ENCODE measurements around the gene FAM222A. TPM values are rescaled to one million over a fixed set of nuclear protein-coding genes. Genes with fewer than 3 reads are reported as not detected.

Gene FAM222A
- polyA plus RNA-seq, 6 donors from 2014 or later: 0.29 to 0.30 TPM; not detected in 4

GRCh38 chr12:109744026-109744425 lies 30.4 kb downstream of the FAM222A start:
- Mint-ChIP-seq H3K4me1 (no peaks in the 10 kb centered on the region), H3K36me3 (no peaks in the 10 kb centered on the region), H3K27me3 (peaks cover 0 to 9% (median 7%) of the 10 kb centered on the region in 3 donors), H3K27ac (no peak overlapping the region), H3K4me3 (no peak overlapping the region), H3K9me3 (peaks cover 0 to 2% (median 0%) of the 10 kb centered on the region in 7 donors)
- ATAC-seq (ENCODE audit: low read depth in 2 of 2) (no peak), DNase-seq (no peak)

GRCh38 chr12:109744986-109745942 lies 31.6 kb downstream of the FAM222A start:
- peaks cover 0 to 8% (median 7%) of the 10 kb centered on the region in 3 donors for H3K27me3 Mint-ChIP-seq
- H3K4me3 Mint-ChIP-seq: no peak overlapping the region
- DNase-seq: no peak
- H3K36me3 Mint-ChIP-seq: no peaks in the 10 kb centered on the region
- H3K27ac Mint-ChIP-seq: no peak overlapping the region
- peaks cover 0 to 2% (median 0%) of the 10 kb centered on the region in 7 donors for H3K9me3 Mint-ChIP-seq
- no peak for ATAC-seq (ENCODE audit: low read depth in 2 of 2)
- no peaks in the 10 kb centered on the region for H3K4me1 Mint-ChIP-seq

- Mint-ChIP-seq H3K9me3 (peaks cover 4 to 24% (median 16%) of the 10 kb centered on the region in 7 donors), H3K4me3 (no peak overlapping the region), H3K27ac (no peak overlapping the region), H3K36me3 (peaks cover 9 to 20% of the 10 kb centered on the region in 2 donors), H3K27me3 (peaks cover 0 to 11% (median 3%) of the 10 kb centered on the region in 3 donors), H3K4me1 (no peaks in the 10 kb centered on the region)
- DNase-seq (no peak), ATAC-seq (ENCODE audit: low read depth in 2 of 2) (no peak)
These were observed 38.8 kb downstream of the FAM222A start for GRCh38 chr12:109752117-109753053.

- ATAC-seq (ENCODE audit: low read depth in 2 of 2) (no peak), DNase-seq (no peak)
- Mint-ChIP-seq H3K27ac (no peak overlapping the region), H3K36me3 (peaks cover 9 to 26% of the 10 kb centered on the region in 2 donors), H3K9me3 (peaks cover 9 to 27% (median 16%) of the 10 kb centered on the region in 7 donors), H3K4me3 (no peak overlapping the region), H3K27me3 (peaks cover 4 to 18% (median 9%) of the 10 kb centered on the region in 3 donors), H3K4me1 (no peaks in the 10 kb centered on the region)
These were observed 39.4 kb downstream of the FAM222A start for GRCh38 chr12:109753054-109753401.

GRCh38 chr12:109753959-109754358 lies 40.3 kb downstream of the FAM222A start:
- Mint-ChIP-seq H3K9me3 (peaks cover 9 to 27% (median 16%) of the 10 kb centered on the region in 7 donors), H3K27me3 (peaks cover 4 to 19% (median 10%) of the 10 kb centered on the region in 3 donors), H3K27ac (no peak overlapping the region), H3K4me1 (no peaks in the 10 kb centered on the region), H3K36me3 (peaks cover 9 to 26% of the 10 kb centered on the region in 2 donors), H3K4me3 (no peak overlapping the region)
- no peak for ATAC-seq (ENCODE audit: low read depth in 2 of 2)
- no peak for DNase-seq

GRCh38 chr12:109756457-109756856 lies 42.8 kb downstream of the FAM222A start:
- H3K27ac Mint-ChIP-seq: no peak overlapping the region
- no peak for ATAC-seq (ENCODE audit: low read depth in 2 of 2)
- H3K4me3 Mint-ChIP-seq: no peak overlapping the region
- H3K4me1 Mint-ChIP-seq: no peaks in the 10 kb centered on the region
- peaks cover 9 to 27% (median 16%) of the 10 kb centered on the region in 7 donors for H3K9me3 Mint-ChIP-seq
- no peak for DNase-seq
- H3K27me3 Mint-ChIP-seq: peaks cover 4 to 19% (median 10%) of the 10 kb centered on the region in 3 donors
- peaks cover 9 to 26% of the 10 kb centered on the region in 2 donors for H3K36me3 Mint-ChIP-seq

GRCh38 chr12:109757671-109758265 lies 44.1 kb downstream of the FAM222A start:
- peaks cover 9 to 27% (median 16%) of the 10 kb centered on the region in 7 donors for H3K9me3 Mint-ChIP-seq
- no peak overlapping the region for H3K27ac Mint-ChIP-seq
- DNase-seq: no peak
- peaks cover 4 to 19% (median 10%) of the 10 kb centered on the region in 3 donors for H3K27me3 Mint-ChIP-seq
- no peaks in the 10 kb centered on the region for H3K4me1 Mint-ChIP-seq
- H3K4me3 Mint-ChIP-seq: no peak overlapping the region
- peaks cover 9 to 26% of the 10 kb centered on the region in 2 donors for H3K36me3 Mint-ChIP-seq
- no peak for ATAC-seq (ENCODE audit: low read depth in 2 of 2)

GRCh38 chr12:109758426-109759420 lies 45.1 kb downstream of the FAM222A start:
- DNase-seq: no peak
- H3K4me1 Mint-ChIP-seq: no peaks in the 10 kb centered on the region
- no peak overlapping the region for H3K27ac Mint-ChIP-seq

GRCh38 chr12:109759595-109759994 lies 46.0 kb downstream of the FAM222A start:
- Mint-ChIP-seq H3K4me1 (no peaks in the 10 kb centered on the region), H3K27ac (no peak overlapping the region), H3K4me3 (no peak overlapping the region), H3K36me3 (peaks cover 9 to 26% of the 10 kb centered on the region in 2 donors), H3K9me3 (peaks cover 9 to 27% (median 20%) of the 10 kb centered on the region in 7 donors), H3K27me3 (peaks cover 4 to 19% (median 10%) of the 10 kb centered on the region in 3 donors)
- no peak for ATAC-seq (ENCODE audit: low read depth in 2 of 2)
- DNase-seq: no peak

More at GRCh38 chr12:109758426-109759420, 45.1 kb downstream of the FAM222A start:
- Mint-ChIP-seq H3K4me3 (no peak overlapping the region), H3K36me3 (peaks cover 9 to 26% of the 10 kb centered on the region in 2 donors), H3K27me3 (peaks cover 4 to 19% (median 10%) of the 10 kb centered on the region in 3 donors), H3K9me3 (peaks cover 9 to 27% (median 20%) of the 10 kb centered on the region in 7 donors)
- no peak for ATAC-seq (ENCODE audit: low read depth in 2 of 2)

GRCh38 chr12:109760031-109760929 lies 46.7 kb downstream of the FAM222A start:
- Mint-ChIP-seq H3K27me3 (peaks cover 4 to 18% (median 10%) of the 10 kb centered on the region in 3 donors), H3K36me3 (peaks cover 9 to 26% of the 10 kb centered on the region in 2 donors), H3K4me3 (no peak overlapping the region), H3K4me1 (no peaks in the 10 kb centered on the region), H3K27ac (no peak overlapping the region), H3K9me3 (peaks cover 9 to 27% (median 20%) of the 10 kb centered on the region in 7 donors)
- DNase-seq (no peak), ATAC-seq (ENCODE audit: low read depth in 2 of 2) (no peak)
